ENCODE measurements around the gene IQSEC1. TPM values are rescaled to one million over a fixed set of nuclear protein-coding genes. Genes with fewer than 3 reads are reported as not detected.

The IQSEC1 gene
- total and polyA plus RNA-seq, 2 donors (not counting 3 experiments of a cell fraction or from before 2014, with no cell fraction given) = 5.2 to 18.0 TPM

- Histone ChIP-seq H3K27me3 (ENCODE audit: control insufficient read depth in 2 of 2, insufficient read depth in 2 of 2, low read length in 2 of 2) (no peaks in the 10 kb centered on the region), H3K36me3 (ENCODE audit: control insufficient read depth in 2 of 2, extremely low read depth in 1 of 2, insufficient read depth in 2 of 2, low read length in 2 of 2) (peaks cover 0 to 10% of the 10 kb centered on the region in 2 experiments), H3K27ac (ENCODE audit: insufficient read depth, low read depth, low read length) (no peak overlapping the region), H3K9me1 (replicated peaks; ENCODE audit: control insufficient read depth, extremely low read depth, insufficient read depth, low read length) (no peaks in the 10 kb centered on the region), H2AFZ (ENCODE audit: low read depth, low read length) (no peak overlapping the region), H3K9ac (replicated peaks; ENCODE audit: extremely low read depth, insufficient read depth, low read length) (no peak overlapping the region), H3K79me2 (ENCODE audit: control insufficient read depth, insufficient read depth, low read length) (no peaks in the 10 kb centered on the region), H3K4me2 (ENCODE audit: insufficient read depth, low read length) (no peak overlapping the region), H3K4me3 (replicated peaks in 1 of 3; ENCODE audit: insufficient read depth in 1 of 3, low read depth in 1 of 3, low read length in 3 of 3) (no peak overlapping the region), H3K9me3 (replicated peaks; ENCODE audit: control insufficient read depth, insufficient read depth, low read length) (no peaks in the 10 kb centered on the region), H3K4me1 (ENCODE audit: control insufficient read depth, extremely low read depth, insufficient read depth, low read length) (peaks cover 17% of the 10 kb centered on the region), H4K20me1 (replicated peaks; ENCODE audit: control insufficient read depth, extremely low read depth, insufficient read depth, low read length) (no peaks in the 10 kb centered on the region)
- FAIRE-seq (no peak), DNase-seq (ENCODE audit: low read depth, low spot score) (peak; percentile 21)
- CTCF ChIA-PET = interaction anchor here (1.4 kb wide), 1 partner anchor 62 kb away, joined by 3 read pairs; no protein-coding TSS in a partner anchor
- BruUV-seq (replicated peaks) = no TSS peak
- POLR2A ChIA-PET = no interaction called here
- dilution Hi-C loops (cut with MboI; ENCODE audit: extremely low pct_ligation_motif_present, low sequenced_read_pairs) = no loop called here
- TF ChIP-seq CTCF (IDR thresholded peaks at IDR 0.05; ENCODE audit: extremely low read depth in 1 of 2, insufficient read depth in 1 of 2, low read depth in 1 of 2, low read length in 2 of 2) = no peak
- TF ChIP-seq POLR2AphosphoS5 (IDR thresholded peaks at IDR 0.05; ENCODE audit: insufficient read depth, low read depth, low read length) = no peak
- TF ChIP-seq EZH2 (IDR thresholded peaks at IDR 0.05; ENCODE audit: borderline replicate concordance, low read depth, low read length, severe bottlenecking) = no peak
- TF ChIP-seq POLR2A (IDR thresholded peaks at IDR 0.05; ENCODE audit: low read depth, low read length) = no peak
- TF ChIP-seq FOS (IDR thresholded peaks at IDR 0.05; ENCODE audit: borderline replicate concordance, insufficient read depth, low read length) = no peak
- TF ChIP-seq, protein P1, sequence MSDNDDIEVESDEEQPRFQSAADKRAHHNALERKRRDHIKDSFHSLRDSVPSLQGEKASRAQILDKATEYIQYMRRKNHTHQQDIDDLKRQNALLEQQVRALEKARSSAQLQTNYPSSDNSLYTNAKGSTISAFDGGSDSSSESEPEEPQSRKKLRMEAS (IDR thresholded peaks at IDR 0.05; ENCODE audit: insufficient read depth, insufficient read length) = no peak
- TF ChIP-seq MYC (IDR thresholded peaks at IDR 0.05; ENCODE audit: low read depth, low read length) = no peak
- TF ChIP-seq JUN (IDR thresholded peaks at IDR 0.05; ENCODE audit: borderline replicate concordance, insufficient read depth, insufficient read length, low read depth) = no peak
- no peak for TF ChIP-seq GATA2 (IDR thresholded peaks at IDR 0.05; ENCODE audit: insufficient read depth, insufficient read length, low read depth, low read length)
- intact Hi-C loops (cut with micrococcal nuclease) = loop anchor here (5.0 kb wide), 1 partner anchor 45 kb away; no protein-coding TSS in a partner anchor
These were observed 150.9 kb downstream of the IQSEC1 start for GRCh38 chr3:12922306-12922705.
